ENCODE results near the gene DOCK1.
A peak's percentile ranks its signal among the peaks of the same experiment; 100 is the strongest.

The DOCK1 gene

GRCh38 chr10:127227663-127228062 lies 322.4 kb downstream of the DOCK1 start:
- TF ChIP-seq CTCF (IDR thresholded peaks at IDR 0.05; ENCODE audit: insufficient read depth, low read depth, low read length, missing control alignments), result no peak
- no peak overlapping the region for H3K4me3 ChIP-seq (ENCODE audit: low read length)
- DNase-seq (ENCODE audit: low read depth), result no peak

GRCh38 chr10:127228195-127228787 lies 323.1 kb downstream of the DOCK1 start:
- DNase-seq (ENCODE audit: low read depth), result no peak
- no peak for TF ChIP-seq CTCF (IDR thresholded peaks at IDR 0.05; ENCODE audit: insufficient read depth, low read depth, low read length, missing control alignments)
- no peak overlapping the region for H3K4me3 ChIP-seq (ENCODE audit: low read length)

GRCh38 chr10:127234306-127234800 lies 329.1 kb downstream of the DOCK1 start:
- H3K4me3 ChIP-seq (ENCODE audit: low read length), result no peak overlapping the region
- no peak for DNase-seq (ENCODE audit: low read depth)
- TF ChIP-seq CTCF (IDR thresholded peaks at IDR 0.05; ENCODE audit: insufficient read depth, low read depth, low read length, missing control alignments), result no peak

GRCh38 chr10:127236266-127236665 lies 331.0 kb downstream of the DOCK1 start:
- no peak for DNase-seq (ENCODE audit: low read depth)
- TF ChIP-seq CTCF (IDR thresholded peaks at IDR 0.05; ENCODE audit: insufficient read depth, low read depth, low read length, missing control alignments), result no peak
- no peak overlapping the region for H3K4me3 ChIP-seq (ENCODE audit: low read length)

GRCh38 chr10:127242914-127243313 lies 337.7 kb downstream of the DOCK1 start:
- DNase-seq (ENCODE audit: low read depth), result no peak
- TF ChIP-seq CTCF (IDR thresholded peaks at IDR 0.05; ENCODE audit: insufficient read depth, low read depth, low read length, missing control alignments), result no peak

GRCh38 chr10:127243490-127244272 lies 338.5 kb downstream of the DOCK1 start:
- TF ChIP-seq CTCF (IDR thresholded peaks at IDR 0.05; ENCODE audit: insufficient read depth, low read depth, low read length, missing control alignments), result peak; percentile 68
- peak; percentile 47 for DNase-seq (ENCODE audit: low read depth)

More at GRCh38 chr10:127242914-127243313, 337.7 kb downstream of the DOCK1 start:
- H3K4me3 ChIP-seq (ENCODE audit: low read length), result no peak overlapping the region

More at GRCh38 chr10:127243490-127244272, 338.5 kb downstream of the DOCK1 start:
- no peak overlapping the region for H3K4me3 ChIP-seq (ENCODE audit: low read length)

Data from epithelial cell of esophagus (primary cell).